ENCODE data around the gene IRAG1. TPM values are rescaled to one million over a fixed set of nuclear protein-coding genes. Genes with fewer than 3 reads are reported as not detected.

IRAG1 gene, protein sequence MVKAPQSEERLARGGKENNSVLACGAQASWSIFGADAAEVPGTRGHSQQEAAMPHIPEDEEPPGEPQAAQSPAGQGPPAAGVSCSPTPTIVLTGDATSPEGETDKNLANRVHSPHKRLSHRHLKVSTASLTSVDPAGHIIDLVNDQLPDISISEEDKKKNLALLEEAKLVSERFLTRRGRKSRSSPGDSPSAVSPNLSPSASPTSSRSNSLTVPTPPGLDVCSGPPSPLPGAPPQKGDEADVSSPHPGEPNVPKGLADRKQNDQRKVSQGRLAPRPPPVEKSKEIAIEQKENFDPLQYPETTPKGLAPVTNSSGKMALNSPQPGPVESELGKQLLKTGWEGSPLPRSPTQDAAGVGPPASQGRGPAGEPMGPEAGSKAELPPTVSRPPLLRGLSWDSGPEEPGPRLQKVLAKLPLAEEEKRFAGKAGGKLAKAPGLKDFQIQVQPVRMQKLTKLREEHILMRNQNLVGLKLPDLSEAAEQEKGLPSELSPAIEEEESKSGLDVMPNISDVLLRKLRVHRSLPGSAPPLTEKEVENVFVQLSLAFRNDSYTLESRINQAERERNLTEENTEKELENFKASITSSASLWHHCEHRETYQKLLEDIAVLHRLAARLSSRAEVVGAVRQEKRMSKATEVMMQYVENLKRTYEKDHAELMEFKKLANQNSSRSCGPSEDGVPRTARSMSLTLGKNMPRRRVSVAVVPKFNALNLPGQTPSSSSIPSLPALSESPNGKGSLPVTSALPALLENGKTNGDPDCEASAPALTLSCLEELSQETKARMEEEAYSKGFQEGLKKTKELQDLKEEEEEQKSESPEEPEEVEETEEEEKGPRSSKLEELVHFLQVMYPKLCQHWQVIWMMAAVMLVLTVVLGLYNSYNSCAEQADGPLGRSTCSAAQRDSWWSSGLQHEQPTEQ
- polyA plus RNA-seq (ENCODE audit: insufficient read length in 10 of 10): 1 to 10 TPM; 3.1 to 6.9 (median 3.9) TPM
- long read RNA-seq, donor 1: 0 reads
- long read RNA-seq, donor 2: 0 reads
- long read RNA-seq, donor 3: 0 reads
- long read RNA-seq, donor 4: 0 reads
- long read RNA-seq, donor 5: 0 reads
- long read RNA-seq, donor 6: 0 reads
- long read RNA-seq, donor 7: 0 reads
- long read RNA-seq, donor 8: 0 reads
- long read RNA-seq, donor 9: 0 reads

DNA sequence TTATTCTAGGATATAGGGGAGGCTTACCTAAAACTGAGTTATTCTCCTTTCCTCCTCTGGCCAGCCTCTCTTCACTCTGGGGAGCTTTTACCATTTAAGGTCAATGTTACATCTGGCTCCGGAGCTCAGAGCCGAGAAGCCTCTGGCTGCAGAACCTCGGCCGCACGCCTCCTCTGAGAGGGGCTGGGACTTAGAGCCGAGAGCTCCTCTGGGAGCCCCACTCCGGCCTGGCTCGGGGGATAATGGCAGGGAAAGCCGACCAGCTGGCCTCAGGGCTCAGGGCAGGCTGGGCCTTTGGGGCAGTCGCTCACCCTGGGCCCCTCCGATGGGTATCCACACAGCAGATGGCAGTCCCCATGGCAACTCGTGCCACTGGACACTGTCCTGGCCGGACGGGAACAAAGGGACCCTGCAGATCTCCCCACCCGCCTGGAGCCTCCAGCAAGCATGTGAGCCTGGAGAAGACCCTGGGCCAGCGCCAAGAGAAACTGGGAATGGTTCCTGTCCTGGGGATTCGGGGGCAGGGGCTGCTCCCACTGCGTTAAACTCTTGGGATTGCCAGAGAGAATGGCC, at the start of gene IRAG1:
IRAG1 (minus strand) TSS at position 247 of the 573 bp plus-strand sequence; CDS start at position 94, 153 bp downstream.
- DNase-seq: peak; percentile 27 to 78 (median 40)

DNA sequence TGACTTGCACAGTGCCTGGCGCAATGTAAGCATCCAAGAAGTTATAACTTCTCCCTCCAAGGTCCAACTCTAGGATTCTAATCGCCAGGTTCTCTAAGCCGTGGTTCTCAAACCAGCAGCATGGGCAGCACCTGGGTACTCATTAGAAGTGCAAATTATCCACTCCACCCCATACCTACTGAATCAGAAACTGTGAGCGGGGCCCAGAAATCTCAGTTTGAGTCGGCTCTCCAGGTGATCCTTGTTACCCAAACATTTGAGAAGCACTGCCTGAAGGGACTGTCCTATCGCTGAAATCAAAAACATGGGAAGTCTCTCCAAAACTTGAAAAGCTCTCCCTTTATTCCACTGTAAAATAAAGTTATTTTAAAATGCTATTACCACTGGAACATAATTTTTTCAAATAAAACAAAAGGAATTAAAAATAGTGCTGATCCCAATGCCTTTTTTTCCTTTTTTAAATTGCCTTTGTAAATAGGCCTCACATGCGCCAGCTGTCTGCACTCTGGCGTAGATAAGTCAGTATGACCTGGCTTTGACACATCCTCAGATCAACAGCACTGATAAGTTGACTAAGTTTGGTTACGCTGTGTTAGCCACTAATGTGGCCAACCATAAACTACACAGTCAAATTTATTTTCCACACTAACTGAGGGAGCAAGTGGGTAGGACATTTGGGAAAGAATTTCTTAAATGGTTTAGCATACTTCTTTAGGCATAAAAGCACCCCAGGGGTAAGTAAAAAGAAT, 49.1 kb upstream of the IRAG1 start:
- no peak for DNase-seq

DNA sequence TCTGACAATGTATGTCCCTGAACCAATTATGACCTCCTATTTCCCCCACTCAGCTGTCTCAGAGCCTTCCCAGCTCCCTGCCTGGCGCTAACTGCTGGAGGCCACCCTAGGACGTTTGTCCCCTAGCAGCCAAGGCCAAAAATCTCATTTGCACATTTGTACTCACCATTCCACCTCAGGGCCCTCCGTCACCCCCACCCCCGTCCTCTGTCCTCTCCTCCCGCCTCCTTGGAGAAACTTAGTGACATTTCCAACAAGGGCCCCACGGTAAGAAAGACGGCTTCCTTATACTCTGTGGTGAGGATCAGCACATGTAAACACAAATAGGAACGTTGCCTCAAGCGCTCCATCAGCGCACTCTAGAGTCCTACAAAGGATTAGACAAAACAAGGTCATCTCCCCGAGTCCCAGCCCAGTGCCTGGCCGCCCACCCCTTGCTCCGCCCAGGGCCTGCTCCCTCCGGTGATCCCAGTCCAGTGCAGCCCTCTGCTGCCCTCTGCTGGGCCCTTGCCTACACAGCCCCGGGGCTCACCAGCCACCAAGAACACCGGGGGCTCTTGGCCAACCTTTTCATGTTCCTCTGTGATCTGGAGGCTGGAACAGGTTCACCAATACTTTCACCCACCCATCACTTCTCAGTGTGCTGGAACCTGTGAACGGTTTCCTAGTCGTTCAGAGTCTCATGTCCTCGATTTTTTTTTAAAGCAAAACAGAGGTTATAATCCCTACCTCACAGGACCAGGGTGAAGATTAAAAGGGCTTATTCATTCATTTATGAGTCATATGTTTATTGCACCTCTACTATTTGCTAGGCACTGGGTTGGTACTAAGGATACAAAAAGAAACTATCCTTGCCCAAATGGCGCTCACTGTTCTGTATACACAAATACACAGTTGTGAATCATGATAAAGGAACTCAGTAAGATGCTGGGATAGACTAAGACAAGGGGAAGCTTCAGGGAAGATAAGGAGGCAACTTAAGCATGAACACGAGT, 42.2 kb upstream of the IRAG1 start:
- DNase-seq: peak; percentile 92 to 97 (median 95)

- DNase-seq: no peak
Measured at GRCh38 chr11:10731064-10731680, 37.6 kb upstream of the IRAG1 start.

DNA sequence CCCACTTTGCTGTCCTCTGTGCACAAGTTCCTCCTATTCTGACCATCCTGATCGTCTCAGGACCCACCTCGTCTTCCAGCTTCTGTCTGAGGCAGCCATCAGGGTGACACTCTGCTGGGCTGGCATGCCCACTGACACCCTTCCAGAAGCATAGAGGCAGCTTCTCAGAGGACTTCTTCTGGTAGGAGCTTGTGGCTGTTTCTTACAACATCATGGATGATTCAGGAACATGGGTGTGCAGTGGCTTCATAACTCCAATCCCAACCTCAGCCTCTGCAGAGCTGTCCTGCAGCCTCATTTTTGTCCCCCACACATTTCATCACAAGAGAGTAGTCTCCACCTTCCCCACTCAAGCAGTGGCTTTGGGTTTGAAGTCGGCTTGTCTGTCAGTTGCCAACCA, 36.6 kb upstream of the IRAG1 start:
- no peak for DNase-seq

GRCh38 chr11:10728789-10729472, 35.4 kb upstream of the IRAG1 start:
- peak in 1 of 3 donors; percentile 51 for DNase-seq

DNA sequence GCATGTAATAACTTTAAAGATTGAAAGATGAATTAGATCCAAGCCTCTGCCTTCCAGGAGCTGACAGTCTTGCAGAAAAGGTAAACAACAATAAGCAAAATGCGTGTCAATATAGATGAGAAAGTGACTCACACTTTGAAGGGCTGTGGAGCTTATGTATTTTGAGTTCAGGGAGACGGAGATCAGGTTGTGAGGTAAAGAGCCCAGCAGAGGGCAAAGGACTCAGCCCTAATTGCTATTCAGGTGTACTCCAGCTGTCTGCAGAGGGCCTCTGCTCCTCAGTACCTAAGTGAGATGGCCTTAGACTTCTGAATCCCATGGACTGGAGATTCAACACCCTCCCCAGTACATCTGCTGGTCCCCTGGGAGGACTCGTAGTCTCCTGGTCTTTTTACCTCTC, 34.6 kb upstream of the IRAG1 start:
- no peak for DNase-seq

GRCh38 chr11:10727146-10727851, 33.7 kb upstream of the IRAG1 start:
- no peak for DNase-seq

GRCh38 chr11:10725907-10726253, 32.3 kb upstream of the IRAG1 start:
- no peak for DNase-seq

GRCh38 chr11:10725114-10725906, 31.8 kb upstream of the IRAG1 start:
- peak in 1 of 3 donors; percentile 69 for DNase-seq

DNA sequence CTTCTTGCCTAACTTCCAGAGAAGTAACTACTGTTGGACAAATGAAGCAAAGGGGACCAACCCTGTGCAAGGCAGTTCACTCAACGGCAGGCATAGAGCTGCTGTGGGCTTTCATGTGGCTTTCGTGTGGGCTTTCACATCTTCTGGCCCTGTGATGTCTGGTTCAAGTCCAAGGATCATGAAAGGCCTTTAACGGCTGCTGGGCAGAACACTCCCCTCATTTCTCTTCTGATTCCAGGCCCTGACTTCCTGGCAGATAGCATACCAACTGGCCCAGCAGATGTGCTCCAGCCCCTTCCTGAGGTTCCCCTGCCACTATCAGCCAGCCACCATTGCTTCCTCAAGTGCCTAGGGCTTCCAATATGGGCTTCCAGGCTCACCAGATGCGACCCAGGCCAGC, 28.8 kb upstream of the IRAG1 start:
- DNase-seq: no peak

DNA sequence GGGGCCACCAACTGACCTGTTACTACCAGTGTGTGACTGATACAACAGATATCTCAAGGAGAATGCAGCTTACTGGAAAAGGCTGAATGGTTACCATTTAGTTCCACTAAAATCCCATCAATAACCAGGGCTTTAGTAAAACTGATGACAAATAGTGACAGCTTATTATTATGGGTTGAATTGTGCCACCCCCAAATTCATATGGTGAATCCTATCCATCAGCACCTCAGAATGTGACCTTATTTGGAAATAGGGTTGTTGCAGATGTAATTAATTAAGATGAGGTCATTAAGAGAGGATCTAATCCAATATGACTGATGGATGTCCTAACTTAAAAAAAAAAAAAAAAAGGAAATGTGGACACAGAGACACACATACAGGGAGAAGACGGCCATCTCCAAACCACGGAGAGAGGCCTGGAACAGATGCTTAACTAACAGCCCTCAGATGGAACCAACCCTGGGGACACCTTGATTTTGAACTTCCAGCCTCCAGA, 27.4 kb upstream of the IRAG1 start:
- DNase-seq: no peak

GRCh38 chr11:10719616-10720015, 26.1 kb upstream of the IRAG1 start:
- DNase-seq: no peak

DNA sequence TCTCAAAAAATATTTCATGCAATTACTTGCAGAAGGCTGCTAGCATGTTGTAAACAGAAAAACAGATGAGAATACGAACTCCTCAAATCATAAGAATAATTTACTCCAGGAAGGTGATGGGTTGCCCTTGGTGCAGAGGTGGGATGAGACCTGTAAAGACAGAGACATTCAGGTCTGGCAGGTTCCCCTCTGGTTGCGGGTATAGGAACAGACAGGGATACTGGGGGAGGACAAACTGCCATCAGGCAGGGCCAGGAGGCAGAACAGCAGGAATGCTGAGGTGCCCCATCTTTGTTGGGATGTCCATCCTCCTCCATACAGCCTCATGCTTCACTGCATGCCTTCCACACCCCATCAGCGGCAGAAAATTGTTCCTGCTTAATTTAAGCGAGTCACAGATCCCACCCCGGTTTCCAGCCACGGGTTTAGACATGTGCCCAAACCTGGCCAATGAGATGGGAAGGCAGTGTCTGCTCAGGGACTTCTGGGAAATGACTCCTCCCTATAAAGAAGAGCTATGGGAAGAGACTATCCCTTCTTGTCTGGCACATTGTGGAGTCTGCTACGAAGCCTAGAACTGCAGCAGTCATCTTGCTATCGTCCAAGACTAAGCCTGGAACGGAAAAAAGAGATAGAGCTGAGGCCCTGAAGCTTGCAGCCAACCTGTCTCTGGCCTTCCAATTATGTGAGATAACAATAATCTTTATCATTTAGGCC, 23.1 kb upstream of the IRAG1 start:
- no peak for DNase-seq

GRCh38 chr11:10716122-10716521, 22.6 kb upstream of the IRAG1 start:
- no peak for DNase-seq

- no peak for DNase-seq
Measured at GRCh38 chr11:10715571-10715970, 22.0 kb upstream of the IRAG1 start.

Measured in muscle of back (tissue), 13 donors.